ENCODE data around the gene HLF. TPM values are rescaled to one million over a fixed set of nuclear protein-coding genes. Genes with fewer than 3 reads are reported as not detected.

The HLF gene
- total and polyA plus RNA-seq, 2 donors (not counting 3 experiments of a cell fraction or from before 2014, with no cell fraction given) = not detected

GRCh38 chr17:55332296-55333041 lies 67.7 kb downstream of the HLF start:
- H3K4me1 ChIP-seq (ENCODE audit: control insufficient read depth, extremely low read depth, insufficient read depth, low read length) = no peaks in the 10 kb centered on the region
- intact Hi-C loops (cut with micrococcal nuclease) = no loop called here
- no TSS peak for BruUV-seq (replicated peaks)
- dilution Hi-C loops (cut with MboI; ENCODE audit: extremely low pct_ligation_motif_present, low sequenced_read_pairs) = no loop called here
- H3K79me2 ChIP-seq (ENCODE audit: control insufficient read depth, insufficient read depth, low read length) = no peaks in the 10 kb centered on the region
- no peak overlapping the region for H3K4me2 ChIP-seq (ENCODE audit: insufficient read depth, low read length)
- no peak overlapping the region for H3K27ac ChIP-seq (ENCODE audit: insufficient read depth, low read depth, low read length)
- FAIRE-seq (no peak), DNase-seq (ENCODE audit: low read depth, low spot score) (no peak)
- ChIA-PET POLR2A (no interaction called here), CTCF (no interaction called here)
- H3K9me3 ChIP-seq (replicated peaks; ENCODE audit: control insufficient read depth, insufficient read depth, low read length) = no peaks in the 10 kb centered on the region
- no peaks in the 10 kb centered on the region for H3K36me3 ChIP-seq (ENCODE audit: control insufficient read depth in 2 of 2, extremely low read depth in 1 of 2, insufficient read depth in 2 of 2, low read length in 2 of 2)
- H3K4me3 ChIP-seq (replicated peaks in 1 of 3; ENCODE audit: insufficient read depth in 1 of 3, low read depth in 1 of 3, low read length in 3 of 3) = no peak overlapping the region
- no peak overlapping the region for H3K9ac ChIP-seq (replicated peaks; ENCODE audit: extremely low read depth, insufficient read depth, low read length)
- TF ChIP-seq JUN (IDR thresholded peaks at IDR 0.05; ENCODE audit: borderline replicate concordance, insufficient read depth, insufficient read length, low read depth) (no peak), EZH2 (IDR thresholded peaks at IDR 0.05; ENCODE audit: borderline replicate concordance, low read depth, low read length, severe bottlenecking) (no peak), POLR2AphosphoS5 (IDR thresholded peaks at IDR 0.05; ENCODE audit: insufficient read depth, low read depth, low read length) (no peak), CTCF (IDR thresholded peaks at IDR 0.05; ENCODE audit: extremely low read depth in 1 of 2, insufficient read depth in 1 of 2, low read depth in 1 of 2, low read length in 2 of 2) (no peak), MYC (IDR thresholded peaks at IDR 0.05; ENCODE audit: low read depth, low read length) (no peak), GATA2 (IDR thresholded peaks at IDR 0.05; ENCODE audit: insufficient read depth, insufficient read length, low read depth, low read length) (no peak), MAX (IDR thresholded peaks at IDR 0.05; ENCODE audit: insufficient read depth, insufficient read length) (no peak), POLR2A (IDR thresholded peaks at IDR 0.05; ENCODE audit: low read depth, low read length) (no peak), FOS (IDR thresholded peaks at IDR 0.05; ENCODE audit: borderline replicate concordance, insufficient read depth, low read length) (no peak)
- no peaks in the 10 kb centered on the region for H4K20me1 ChIP-seq (replicated peaks; ENCODE audit: control insufficient read depth, extremely low read depth, insufficient read depth, low read length)
- H3K9me1 ChIP-seq (replicated peaks; ENCODE audit: control insufficient read depth, extremely low read depth, insufficient read depth, low read length) = no peaks in the 10 kb centered on the region
- no peaks in the 10 kb centered on the region for H3K27me3 ChIP-seq (ENCODE audit: control insufficient read depth in 2 of 2, insufficient read depth in 2 of 2, low read length in 2 of 2)
- H2AFZ ChIP-seq (ENCODE audit: low read depth, low read length) = no peak overlapping the region

Data from endothelial cell of umbilical vein (primary cell).